ENCODE measurements around the gene POLN.

POLN gene

DNA sequence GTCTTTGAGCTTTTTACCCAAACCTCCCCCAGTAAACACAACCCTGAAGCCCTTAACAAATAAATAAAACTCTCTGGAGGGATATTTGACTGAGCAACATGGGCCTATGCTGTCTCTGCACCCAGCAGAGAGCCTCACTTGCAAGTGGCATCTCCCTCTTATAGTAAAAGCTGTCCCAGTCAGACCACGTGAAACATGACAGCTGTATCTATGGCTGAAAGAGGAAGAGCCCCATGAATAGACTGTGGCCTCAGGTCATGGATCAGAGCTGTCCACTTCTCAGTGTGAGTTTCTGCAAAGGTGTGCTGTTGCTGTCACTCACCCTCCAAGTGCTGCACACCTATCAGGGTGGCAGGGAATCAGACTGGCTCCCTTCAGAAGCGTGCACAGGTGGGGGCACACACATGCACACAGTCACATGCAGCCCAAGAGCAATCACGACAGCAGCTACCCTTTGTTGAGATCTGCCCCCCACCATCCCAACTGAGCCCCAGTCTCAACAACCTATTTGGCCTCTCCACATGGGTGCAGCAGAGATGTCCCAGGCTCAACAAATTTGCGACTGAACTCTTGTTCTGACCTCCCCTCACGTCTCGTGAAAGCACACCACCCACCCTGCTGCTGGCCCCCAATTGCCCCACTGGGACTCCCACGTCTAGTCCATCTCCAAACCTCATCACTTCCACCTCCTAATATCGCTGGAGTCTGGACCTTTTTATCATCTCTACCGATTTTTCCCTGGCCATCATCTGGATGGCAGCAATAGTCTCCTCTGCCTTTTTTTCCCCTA is 137.2 kb downstream of the POLN start:
- no peak for DNase-seq (ENCODE audit: low read depth)

DNA sequence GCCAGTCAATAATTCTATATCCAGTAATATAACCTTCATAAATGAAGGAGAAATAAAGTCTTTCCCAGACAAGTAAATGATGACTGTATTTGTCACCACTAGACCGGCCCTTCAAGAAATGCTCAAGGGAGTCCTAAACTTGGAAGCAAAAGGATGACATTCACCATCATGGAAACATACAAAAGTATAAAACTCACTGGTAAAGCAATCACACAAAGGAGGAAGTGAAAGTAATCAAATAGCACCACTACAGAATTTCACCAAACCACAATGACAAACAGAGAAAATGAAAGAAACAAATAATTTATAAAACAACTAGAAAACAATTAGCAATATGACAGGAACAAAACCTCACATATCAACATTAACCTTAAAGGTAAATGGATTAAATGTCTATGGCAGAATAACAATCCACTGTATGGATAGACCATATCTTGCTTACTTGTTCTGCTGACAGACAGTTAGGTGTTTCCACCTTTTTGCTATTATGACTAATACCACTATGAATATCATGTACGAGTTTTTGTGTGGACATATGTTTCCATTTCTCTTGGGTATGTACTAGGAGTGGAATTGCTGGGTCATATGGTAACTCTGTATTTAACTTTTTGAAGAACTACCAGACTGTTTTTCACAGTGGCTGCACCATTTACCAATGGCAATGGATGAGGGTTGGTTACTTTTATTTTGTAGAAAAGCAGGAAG is 137.9 kb downstream of the POLN start:
- DNase-seq (ENCODE audit: low read depth): no peak

DNA sequence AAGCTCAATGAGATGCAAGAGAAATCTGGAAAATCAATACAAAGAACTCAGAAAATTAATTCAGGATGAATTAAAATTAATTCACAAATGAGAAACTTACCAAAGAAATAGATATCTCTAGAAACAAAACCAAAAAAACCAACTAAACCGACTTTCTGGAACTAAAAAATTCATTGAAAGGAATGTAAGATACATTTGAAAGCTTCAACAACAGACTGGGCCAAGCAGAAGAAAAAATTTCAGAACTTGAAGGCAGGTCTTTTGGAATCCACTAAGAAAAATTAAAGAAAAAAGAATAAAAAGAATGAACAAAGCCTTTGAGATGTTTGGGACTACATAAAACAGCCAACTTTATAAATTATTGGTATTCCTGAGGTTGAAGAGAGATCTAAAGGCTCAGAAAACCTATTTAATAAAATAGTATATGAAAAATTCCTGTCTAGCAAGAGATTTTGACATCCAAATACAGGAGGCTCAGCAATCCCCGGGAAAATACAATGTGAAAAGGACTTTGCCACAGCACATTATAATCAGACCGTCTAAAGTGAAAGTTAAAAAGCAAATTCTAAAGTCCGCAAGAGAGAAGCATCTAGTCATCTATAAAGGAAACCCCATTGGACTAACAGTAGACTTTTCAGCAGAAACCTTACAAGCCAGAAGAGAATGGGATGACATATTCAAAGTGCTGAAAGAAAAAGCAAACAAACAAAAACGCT is 138.6 kb downstream of the POLN start:
- DNase-seq (ENCODE audit: low read depth): no peak

DNA sequence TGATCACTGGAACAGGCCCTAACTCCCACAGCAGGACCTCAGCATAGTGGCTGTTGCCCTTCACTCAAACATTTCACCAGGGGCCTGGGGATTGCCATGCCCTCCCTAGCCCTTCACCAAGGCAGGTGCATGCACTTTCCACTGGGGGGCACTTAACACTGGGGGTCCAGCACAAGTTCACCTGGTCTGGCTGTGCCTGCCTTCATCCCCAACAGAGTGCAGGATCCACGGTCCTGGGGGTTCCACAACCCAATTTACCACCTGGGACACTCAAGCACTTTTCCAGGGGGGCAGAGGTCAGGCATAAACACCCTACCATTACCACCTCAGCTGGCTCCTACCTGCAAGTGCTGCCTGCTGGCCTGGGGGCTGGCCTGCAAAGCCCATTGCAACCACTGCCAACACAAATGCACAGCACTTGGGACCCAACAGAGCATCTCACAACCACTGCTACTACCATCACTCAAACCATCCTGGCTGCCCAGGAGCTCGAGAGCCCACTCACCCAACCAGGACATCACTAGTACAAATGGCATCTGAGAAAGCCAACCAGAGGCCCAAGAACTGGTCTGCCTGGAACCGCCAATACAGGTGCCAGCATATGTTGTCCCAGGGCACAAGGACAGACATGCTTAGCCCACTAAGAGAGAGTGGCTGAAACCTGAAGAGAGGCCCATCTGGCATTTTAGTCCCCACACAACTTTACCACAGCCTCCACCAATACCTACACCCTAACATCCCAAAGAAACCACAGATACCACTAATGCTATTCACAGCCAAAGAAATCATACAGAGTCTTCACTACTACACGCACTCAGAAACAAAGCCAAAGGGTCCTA is 139.7 kb downstream of the POLN start:
- DNase-seq (ENCODE audit: low read depth): no peak

DNA sequence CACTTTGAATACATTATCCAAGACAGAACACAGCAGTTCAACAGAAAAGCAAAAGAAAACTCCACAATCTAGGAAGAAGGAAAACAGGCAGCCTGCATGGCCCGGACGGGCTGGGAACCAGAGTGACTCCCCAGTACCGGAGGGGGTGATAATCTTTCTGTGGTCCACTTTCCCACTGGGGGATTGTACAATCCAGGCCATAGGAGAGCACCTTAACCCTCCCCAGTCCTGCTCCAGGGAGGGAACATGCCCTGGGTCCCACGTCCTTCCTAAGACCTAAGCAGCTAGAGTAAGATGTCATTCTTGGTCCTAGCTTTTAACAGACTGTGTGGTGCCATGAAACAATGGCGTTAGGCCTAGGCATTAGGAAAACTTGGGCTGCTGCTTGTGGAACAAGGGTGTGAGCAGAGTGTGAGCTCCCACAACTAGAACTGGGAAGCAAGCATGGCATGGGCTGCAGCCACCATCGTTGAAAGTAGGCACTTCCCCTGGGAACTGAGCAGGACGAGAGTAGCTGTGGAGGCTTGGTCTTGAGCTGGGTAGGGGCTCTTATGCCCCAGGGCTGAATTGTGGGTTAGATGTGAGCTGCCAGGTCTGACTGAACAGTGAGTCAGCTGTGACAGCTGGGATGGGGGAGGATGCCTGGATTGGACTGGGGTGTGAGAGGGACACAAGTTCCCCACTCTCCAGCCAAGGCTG is 140.4 kb downstream of the POLN start:
- DNase-seq (ENCODE audit: low read depth): no peak

DNA sequence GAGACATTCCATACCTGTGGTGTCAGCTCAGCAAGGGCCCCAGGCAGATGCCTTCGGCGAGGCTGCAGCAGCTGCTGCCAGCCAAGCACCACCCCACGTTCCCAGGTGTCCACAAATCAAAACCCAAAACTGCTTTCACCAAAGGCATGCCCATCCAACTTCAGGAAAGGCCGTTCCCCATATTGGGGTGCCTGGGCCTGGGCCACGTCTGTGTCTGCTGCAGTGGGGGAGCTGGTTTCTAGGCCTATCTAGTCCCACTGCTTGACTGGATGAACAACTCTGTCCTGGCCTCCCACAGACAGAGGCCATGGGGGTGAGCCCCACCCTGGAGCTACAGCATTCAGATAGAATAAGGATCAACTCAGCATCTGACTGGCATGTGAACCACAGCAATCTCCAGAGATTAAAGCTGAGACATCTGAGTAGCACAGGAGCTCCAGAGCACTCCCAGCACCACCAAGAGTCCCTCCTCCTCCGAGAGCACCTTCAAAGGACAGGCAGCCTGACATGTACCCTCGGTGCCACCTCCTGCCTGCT is 145.8 kb downstream of the POLN start:
- no peak for DNase-seq (ENCODE audit: low read depth)

DNA sequence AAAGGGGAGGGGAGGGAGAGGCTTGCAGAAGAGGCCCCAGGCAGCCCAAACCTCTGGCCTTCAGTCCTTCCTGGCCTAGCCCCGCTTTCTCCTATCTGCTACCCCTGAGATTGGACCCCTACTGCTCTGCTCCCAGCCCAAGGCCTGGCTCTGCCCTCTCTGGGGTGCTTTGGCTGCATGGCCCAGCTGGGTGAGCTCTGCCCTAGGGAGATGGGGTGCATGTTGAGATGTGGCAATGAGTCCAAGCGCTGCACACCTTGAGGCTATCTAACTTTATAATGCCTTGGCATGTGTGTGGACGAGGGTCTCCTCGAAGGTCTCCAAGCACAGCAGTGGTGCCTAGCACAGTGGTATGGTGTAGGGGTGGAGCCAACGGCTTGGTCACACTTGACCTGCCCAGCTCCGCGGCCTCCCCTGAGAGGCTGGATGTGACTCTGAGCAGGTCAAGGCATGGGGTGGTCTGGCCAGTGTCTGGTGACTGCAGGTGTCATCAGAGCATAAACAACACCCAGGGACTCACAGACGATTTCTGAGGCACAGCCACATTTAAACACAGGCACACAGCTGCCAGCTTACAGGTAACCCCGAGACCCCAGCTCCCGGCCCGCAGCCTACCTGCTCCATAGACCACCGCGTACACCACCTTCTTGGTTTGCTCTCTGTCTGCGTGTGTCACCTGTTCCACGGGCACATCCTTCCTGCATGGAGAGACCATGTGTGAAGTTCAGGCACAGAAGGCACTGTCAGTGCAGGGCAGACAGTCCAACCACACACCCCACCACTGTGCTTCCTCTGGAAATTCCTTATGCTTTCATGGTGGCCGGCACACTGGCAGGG is 146.5 kb downstream of the POLN start:
- no peak for DNase-seq (ENCODE audit: low read depth)

DNA sequence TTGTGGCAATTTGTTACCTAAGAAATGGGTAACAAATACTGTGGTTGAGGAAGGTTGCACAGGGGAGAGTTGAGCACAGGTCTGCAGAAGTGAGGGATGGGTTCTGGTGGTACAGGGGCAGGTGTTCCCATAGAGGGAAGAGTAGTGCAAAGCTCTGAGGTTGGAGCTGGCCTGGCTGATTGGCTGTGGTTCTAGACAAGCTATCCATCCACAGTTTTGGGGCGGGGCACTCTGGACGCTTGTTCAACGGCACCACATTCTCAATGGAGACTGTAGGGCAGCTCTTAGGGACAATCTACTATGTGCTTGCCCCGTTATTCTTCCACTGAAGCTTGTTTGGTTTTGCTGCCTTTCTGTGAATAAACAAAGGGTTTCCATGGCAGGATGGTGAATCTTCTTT is 147.4 kb downstream of the POLN start:
- DNase-seq (ENCODE audit: low read depth): no peak

DNA sequence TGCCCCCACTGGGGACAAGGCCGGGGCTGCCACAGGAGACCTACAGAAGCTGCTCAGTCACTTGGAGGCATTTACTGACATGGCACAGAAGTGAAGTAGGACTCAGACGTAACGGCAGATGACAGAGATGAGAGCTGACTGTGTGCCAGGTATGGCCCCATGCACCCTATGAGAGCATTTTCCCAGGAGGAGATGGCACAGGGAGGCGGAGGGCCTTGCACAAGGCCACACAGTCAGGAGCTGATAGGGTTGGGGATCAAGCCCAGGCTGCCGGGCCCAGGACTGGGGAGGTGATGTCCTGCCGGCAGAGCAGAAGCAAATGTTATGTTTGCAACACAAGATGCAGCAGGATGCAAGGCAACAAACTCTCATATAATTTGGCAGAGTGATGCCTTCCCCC is 148.7 kb downstream of the POLN start:
- DNase-seq (ENCODE audit: low read depth): no peak

DNA sequence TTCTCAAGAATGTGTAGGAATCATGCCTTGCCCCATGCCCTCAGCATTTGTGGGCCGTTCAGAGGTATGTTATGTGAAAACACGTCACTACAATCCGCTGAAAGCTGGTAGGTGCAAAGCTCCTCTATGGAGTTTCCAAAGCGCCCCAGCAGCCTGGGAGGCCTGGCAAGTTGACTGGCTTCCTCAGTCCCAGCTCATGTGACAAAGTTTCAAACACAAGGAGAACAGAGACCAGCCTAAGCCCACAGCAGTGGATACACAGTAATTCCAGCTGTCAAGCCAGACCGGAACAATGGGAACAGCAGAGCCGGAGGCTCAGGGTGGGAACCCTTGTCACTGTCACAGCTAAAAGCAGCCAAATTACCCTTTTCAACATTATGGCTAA is 149.3 kb downstream of the POLN start:
- DNase-seq (ENCODE audit: low read depth): no peak

DNA sequence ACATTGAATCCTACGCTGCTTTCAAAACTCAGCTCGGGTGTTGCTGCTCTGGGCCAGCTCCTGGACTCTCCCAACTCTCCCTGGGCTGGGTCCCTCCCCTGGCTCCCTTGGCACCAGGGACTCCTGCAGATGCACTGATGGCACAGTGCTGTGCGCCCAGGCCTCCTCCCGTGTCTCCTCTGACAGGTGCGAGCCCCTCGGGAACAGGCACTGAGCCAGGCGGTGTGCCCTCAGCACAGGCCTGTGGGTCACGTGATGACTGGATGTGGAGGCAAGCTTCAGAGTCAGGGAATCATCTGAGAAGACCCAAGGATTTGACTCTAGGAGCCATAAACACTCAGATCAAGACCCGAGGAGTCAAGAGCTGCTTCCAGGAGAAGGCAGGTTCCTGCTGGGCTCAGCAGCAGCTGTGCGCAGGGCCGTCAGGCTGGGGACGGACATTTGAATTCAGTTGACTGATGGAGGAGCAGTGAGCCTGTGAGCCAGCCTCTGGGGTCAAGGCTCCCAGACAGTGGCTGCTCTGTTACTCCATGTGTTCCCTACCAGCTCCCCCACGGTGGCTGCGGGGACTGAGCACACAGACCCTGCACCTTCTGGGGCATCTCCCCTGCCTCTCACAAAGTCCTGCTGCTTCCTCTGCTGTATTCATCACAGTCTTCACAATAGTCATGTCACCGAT is 149.8 kb downstream of the POLN start:
- DNase-seq (ENCODE audit: low read depth): no peak

DNA sequence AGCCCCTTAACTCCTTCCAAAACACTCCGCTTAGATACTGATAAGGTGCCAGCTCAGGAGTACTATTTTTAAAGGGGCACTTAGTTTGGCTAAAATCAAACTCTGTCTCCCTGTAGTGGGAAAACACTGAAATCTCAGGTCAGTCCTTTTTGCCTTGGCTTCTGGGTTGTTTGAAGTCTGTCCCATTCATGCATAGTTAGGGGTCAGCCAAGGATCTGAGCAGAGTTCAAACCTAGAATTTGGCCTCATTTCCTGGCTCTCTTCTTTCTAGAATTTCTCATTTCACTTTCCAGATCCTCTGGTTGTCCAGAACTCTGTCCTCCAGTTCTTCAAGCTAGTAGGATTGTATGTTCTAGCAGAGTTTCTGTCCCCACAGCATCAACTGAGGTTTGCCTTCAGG is 151.3 kb downstream of the POLN start:
- DNase-seq (ENCODE audit: low read depth): no peak

DNA sequence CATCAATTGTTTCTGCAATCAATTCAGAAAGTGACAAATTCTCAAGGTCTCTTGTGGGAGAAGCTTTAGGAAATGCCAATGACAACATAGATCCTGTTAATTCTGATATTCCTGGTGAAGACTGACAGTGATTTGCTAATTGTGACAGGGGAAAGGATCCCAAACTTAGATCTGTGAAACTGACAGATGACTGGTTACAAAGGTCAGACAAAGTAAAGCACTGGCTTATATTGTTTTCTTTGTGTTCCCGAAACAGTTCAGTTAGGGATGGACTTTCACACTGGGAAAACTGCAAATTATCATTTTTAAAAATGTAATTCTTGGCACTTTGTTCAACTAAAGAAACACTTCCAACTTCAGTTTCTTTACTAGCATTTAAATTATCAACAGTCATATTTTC is 152.7 kb downstream of the POLN start:
- DNase-seq (ENCODE audit: low read depth): no peak

DNA sequence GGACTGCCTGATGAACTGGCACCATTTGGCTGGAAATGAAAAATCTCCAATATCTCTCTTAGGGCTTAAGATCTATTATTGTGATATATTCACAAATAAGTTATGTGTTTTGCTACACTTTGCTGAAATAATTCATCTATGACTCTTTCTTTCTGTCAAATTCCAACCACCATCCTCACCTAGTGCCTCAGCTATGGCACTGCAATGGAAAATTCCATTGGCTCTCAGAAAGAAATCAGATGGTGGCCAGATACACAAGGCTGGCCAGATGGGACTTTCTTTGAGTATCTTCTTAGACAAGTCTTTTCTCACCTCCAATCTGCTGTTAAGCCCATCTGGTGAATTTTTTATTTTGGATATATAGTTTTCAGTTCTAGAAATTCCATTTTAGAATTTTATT is 154.8 kb downstream of the POLN start:
- no peak for DNase-seq (ENCODE audit: low read depth)

DNA sequence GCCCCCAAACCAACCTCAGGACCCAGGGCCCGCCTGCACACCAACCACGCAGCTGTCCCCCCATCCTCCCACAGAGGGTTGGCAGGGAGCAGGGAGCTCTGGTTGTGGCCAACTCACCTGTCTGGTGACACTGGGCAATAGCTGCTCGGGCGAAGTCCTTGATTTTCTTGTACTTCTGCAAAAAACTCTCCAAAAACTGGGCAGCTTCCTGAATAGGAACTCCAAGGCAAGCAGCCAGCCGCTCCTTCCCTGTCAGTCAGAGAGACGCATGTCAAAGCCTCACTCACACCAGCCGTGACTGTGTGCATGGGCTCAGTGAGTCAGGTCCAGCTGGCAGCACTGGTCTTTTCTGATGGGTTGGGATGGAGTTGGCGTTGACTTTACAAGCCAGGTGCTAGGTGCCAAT is 156.4 kb downstream of the POLN start:
- DNase-seq (ENCODE audit: low read depth): no peak

DNA sequence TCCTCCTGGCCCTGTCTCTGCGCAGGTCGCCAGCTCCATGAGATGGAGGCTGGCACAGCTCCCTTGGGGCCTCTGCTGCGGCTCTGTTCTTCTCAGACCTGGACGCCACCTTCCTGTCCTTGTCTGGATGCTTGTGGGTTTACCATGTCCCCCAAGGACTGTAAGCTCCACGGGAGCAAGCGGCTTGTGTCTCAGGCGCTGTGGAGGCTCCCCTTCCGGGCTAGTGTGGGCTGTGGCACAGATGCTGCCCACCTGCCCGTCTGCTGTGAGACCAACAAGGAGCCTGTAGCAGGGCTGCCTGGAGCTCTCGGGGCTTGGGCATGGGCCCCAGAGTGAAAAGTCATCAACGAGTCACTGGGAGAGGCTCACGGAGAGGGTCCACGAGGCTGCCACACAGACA is 157.6 kb downstream of the POLN start:
- DNase-seq (ENCODE audit: low read depth): no peak

DNA sequence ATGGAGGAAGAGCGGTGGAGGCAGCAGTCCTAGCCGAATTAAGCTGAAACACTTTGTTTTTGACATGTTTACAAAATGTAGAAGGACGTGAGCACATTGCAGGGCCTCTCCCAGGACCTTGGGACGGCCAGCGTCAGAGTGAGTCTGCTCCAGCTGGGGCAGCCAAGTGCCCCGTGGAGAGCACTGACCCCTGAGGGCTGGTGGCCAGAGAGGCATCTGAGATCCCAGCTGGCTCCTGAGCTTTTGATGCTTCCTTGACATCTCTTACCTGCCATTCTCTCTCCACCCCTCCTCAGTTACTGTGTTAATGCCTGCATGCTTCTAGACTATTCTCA is 158.1 kb downstream of the POLN start:
- DNase-seq (ENCODE audit: low read depth): no peak

DNA sequence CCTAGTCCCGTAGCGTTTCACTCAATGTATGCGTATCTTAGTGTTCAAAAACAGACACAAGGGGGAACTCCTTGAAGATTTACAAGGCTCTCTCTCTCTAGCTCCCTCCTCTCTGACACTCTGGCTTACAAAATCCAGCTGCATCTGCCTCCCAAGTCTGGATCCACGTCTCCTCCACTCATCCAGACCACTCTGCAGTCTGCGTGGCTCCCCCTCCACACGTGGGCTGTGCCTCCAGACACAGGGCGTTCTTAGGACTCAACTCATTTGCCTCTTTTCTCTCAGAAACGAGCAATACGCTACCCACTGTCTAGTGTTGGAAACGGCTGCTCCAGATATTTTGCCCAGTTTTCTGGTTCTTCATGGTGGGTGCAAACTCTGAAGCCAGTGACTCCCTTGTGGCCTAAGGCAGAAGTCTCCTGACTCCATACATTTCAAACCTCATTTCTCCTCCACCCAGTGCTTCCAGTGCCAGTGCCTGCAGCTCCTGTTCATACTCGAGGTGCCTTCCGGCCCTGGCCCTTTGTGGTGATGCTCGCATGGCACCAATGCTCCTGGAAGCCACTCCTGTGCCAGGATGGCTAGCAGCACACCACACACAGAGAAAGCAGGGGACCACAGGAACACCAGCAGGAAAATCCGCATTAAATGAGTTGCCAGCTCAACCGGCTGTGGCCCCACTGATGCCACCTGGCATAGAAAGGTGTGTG is 158.7 kb downstream of the POLN start:
- DNase-seq (ENCODE audit: low read depth): no peak

DNA sequence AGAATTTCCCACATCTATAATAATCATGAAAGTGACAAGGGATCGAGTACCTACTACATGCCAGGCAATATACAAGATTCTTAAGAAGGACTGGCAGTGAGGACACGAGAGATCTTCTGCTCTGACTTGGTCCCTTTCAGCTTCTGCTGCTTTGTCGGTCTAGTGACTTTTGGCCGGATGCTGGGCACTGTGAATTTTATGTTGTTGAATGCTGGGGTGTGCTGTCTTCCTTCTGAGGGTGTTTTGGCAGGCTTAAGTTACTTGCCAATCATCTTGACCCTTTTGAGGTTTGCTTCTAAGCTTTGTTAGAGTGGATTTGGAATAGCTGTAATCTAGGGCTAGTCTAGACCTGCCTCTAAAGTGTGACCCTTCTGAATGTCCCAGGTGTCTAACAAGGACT is 159.3 kb downstream of the POLN start:
- no peak for DNase-seq (ENCODE audit: low read depth)
